ENCODE measurements around the gene ATRAID. TPM values are rescaled to one million over a fixed set of nuclear protein-coding genes. Genes with fewer than 3 reads are reported as not detected.

The ATRAID gene
- total and polyA plus RNA-seq, 3 experiments from 2014 or later = 101 to 296 (median 106) TPM

- Histone ChIP-seq H3K4me1 (ENCODE audit: insufficient read depth, low read length) (no peaks in the 10 kb centered on the region), H3K27ac (ENCODE audit: low read depth, low read length) (no peak overlapping the region), H3K36me3 (ENCODE audit: insufficient read depth, low read length) (peaks cover 52% of the 10 kb centered on the region), H3K4me3 (ENCODE audit: low read length) (no peak overlapping the region), H3K27me3 (ENCODE audit: insufficient read depth, low read length, poor library complexity, severe bottlenecking) (no peaks in the 10 kb centered on the region), H3K9me3 (ENCODE audit: low read length) (no peaks in the 10 kb centered on the region)
- Mint-ChIP-seq H3K4me3 (no peak overlapping the region), H3K27ac (peak overlapping the region in 5 of 8 donors; percentile 29 to 60 (median 50)), H3K27me3 (no peaks in the 10 kb centered on the region), H3K9me3 (no peaks in the 10 kb centered on the region), H3K36me3 (peaks cover 0 to 73% (median 8%) of the 10 kb centered on the region in 3 donors), H3K4me1 (peaks cover 0 to 10% (median 3%) of the 10 kb centered on the region in 3 donors)
- ChIA-PET CTCF (interaction anchor here (0.7 to 1.9 kb wide), 5 partner anchors 8 to 280 kb away, joined by 3 to 5 read pairs (median 4); no protein-coding TSS in a partner anchor), POLR2A (no interaction called here)
- no peak for DNase-seq
These were observed 30.1 kb downstream of the ATRAID start for GRCh38 chr2:27241761-27242613.

- H3K36me3 ChIP-seq (ENCODE audit: insufficient read depth, low read length) = peaks cover 49% of the 10 kb centered on the region
- CTCF ChIA-PET = interaction anchor here (1.0 to 1.9 kb wide), 4 partner anchors 22 to 281 kb away, joined by 3 to 5 read pairs (median 4); no protein-coding TSS in a partner anchor
- DNase-seq = no peak
- no peaks in the 10 kb centered on the region for H3K9me3 ChIP-seq (ENCODE audit: low read length)
- H3K4me3 ChIP-seq (ENCODE audit: low read length) = no peak overlapping the region
- Mint-ChIP-seq H3K27me3 (no peaks in the 10 kb centered on the region), H3K4me1 (peaks cover 0 to 10% (median 3%) of the 10 kb centered on the region in 3 donors), H3K36me3 (peaks cover 0 to 68% (median 5%) of the 10 kb centered on the region in 3 donors), H3K27ac (peak overlapping the region in 3 of 8 donors; percentile 47 to 71 (median 61)), H3K9me3 (no peaks in the 10 kb centered on the region), H3K4me3 (no peak overlapping the region)
- no peaks in the 10 kb centered on the region for H3K27me3 ChIP-seq (ENCODE audit: insufficient read depth, low read length, poor library complexity, severe bottlenecking)
- H3K4me1 ChIP-seq (ENCODE audit: insufficient read depth, low read length) = no peaks in the 10 kb centered on the region
- POLR2A ChIA-PET = no interaction called here
- H3K27ac ChIP-seq (ENCODE audit: low read depth, low read length) = no peak overlapping the region
These were observed 30.7 kb downstream of the ATRAID start for GRCh38 chr2:27242614-27242951.

GRCh38 chr2:27243391-27244130, 31.7 kb downstream of the ATRAID start:
- Mint-ChIP-seq H3K27ac (peak overlapping the region in 2 of 8 donors; percentile 36 to 37), H3K4me1 (peaks cover 0 to 10% (median 3%) of the 10 kb centered on the region in 3 donors), H3K36me3 (peaks cover 0 to 58% (median 4%) of the 10 kb centered on the region in 3 donors), H3K4me3 (no peak overlapping the region), H3K27me3 (no peaks in the 10 kb centered on the region), H3K9me3 (no peaks in the 10 kb centered on the region)
- H3K4me3 ChIP-seq (ENCODE audit: low read length) = no peak overlapping the region
- peaks cover 40% of the 10 kb centered on the region for H3K36me3 ChIP-seq (ENCODE audit: insufficient read depth, low read length)
- H3K4me1 ChIP-seq (ENCODE audit: insufficient read depth, low read length) = no peaks in the 10 kb centered on the region
- ChIA-PET CTCF (interaction anchor here (1.9 kb wide), 1 partner anchor 21 kb away, joined by 5 read pairs; no protein-coding TSS in a partner anchor), POLR2A (no interaction called here)
- no peak for DNase-seq
- no peaks in the 10 kb centered on the region for H3K27me3 ChIP-seq (ENCODE audit: insufficient read depth, low read length, poor library complexity, severe bottlenecking)
- no peaks in the 10 kb centered on the region for H3K9me3 ChIP-seq (ENCODE audit: low read length)
- H3K27ac ChIP-seq (ENCODE audit: low read depth, low read length) = no peak overlapping the region

GRCh38 chr2:27245116-27245515, 33.3 kb downstream of the ATRAID start:
- no peaks in the 10 kb centered on the region for H3K27me3 Mint-ChIP-seq
- Histone ChIP-seq H3K36me3 (ENCODE audit: insufficient read depth, low read length) (peaks cover 29% of the 10 kb centered on the region), H3K4me3 (ENCODE audit: low read length) (no peak overlapping the region), H3K4me1 (ENCODE audit: insufficient read depth, low read length) (no peaks in the 10 kb centered on the region), H3K9me3 (ENCODE audit: low read length) (no peaks in the 10 kb centered on the region), H3K27me3 (ENCODE audit: insufficient read depth, low read length, poor library complexity, severe bottlenecking) (no peaks in the 10 kb centered on the region), H3K27ac (ENCODE audit: low read depth, low read length) (no peak overlapping the region)
- H3K4me1 Mint-ChIP-seq = peaks cover 0 to 10% (median 3%) of the 10 kb centered on the region in 3 donors
- no peak overlapping the region for H3K4me3 Mint-ChIP-seq
- H3K27ac Mint-ChIP-seq = peak overlapping the region in 1 of 8 donors; percentile 90
- peaks cover 0 to 44% (median 2%) of the 10 kb centered on the region in 3 donors for H3K36me3 Mint-ChIP-seq
- no peaks in the 10 kb centered on the region for H3K9me3 Mint-ChIP-seq
- no peak for DNase-seq
- ChIA-PET POLR2A (no interaction called here), CTCF (interaction anchor here (1.9 kb wide), 1 partner anchor 35 kb away, joined by 6 read pairs; no protein-coding TSS in a partner anchor)

- H3K4me3 ChIP-seq (ENCODE audit: low read length) = no peak overlapping the region
- H3K27me3 ChIP-seq (ENCODE audit: insufficient read depth, low read length, poor library complexity, severe bottlenecking) = no peaks in the 10 kb centered on the region
- no peak for DNase-seq
- Mint-ChIP-seq H3K4me1 (peaks cover 0 to 10% (median 3%) of the 10 kb centered on the region in 3 donors), H3K27me3 (no peaks in the 10 kb centered on the region), H3K27ac (peak overlapping the region in 1 of 8 donors; percentile 90), H3K4me3 (no peak overlapping the region), H3K9me3 (no peaks in the 10 kb centered on the region), H3K36me3 (peaks cover 0 to 39% (median 2%) of the 10 kb centered on the region in 3 donors)
- ChIA-PET CTCF (interaction anchor here (1.9 kb wide), 1 partner anchor 35 kb away, joined by 6 read pairs; no protein-coding TSS in a partner anchor), POLR2A (no interaction called here)
- no peak overlapping the region for H3K27ac ChIP-seq (ENCODE audit: low read depth, low read length)
- no peaks in the 10 kb centered on the region for H3K9me3 ChIP-seq (ENCODE audit: low read length)
- H3K36me3 ChIP-seq (ENCODE audit: insufficient read depth, low read length) = peaks cover 24% of the 10 kb centered on the region
- no peaks in the 10 kb centered on the region for H3K4me1 ChIP-seq (ENCODE audit: insufficient read depth, low read length)
These were observed 33.8 kb downstream of the ATRAID start for GRCh38 chr2:27245626-27246025.

GRCh38 chr2:27247893-27248292, 36.1 kb downstream of the ATRAID start:
- Mint-ChIP-seq H3K36me3 (peaks cover 0 to 16% (median 0%) of the 10 kb centered on the region in 3 donors), H3K27me3 (peaks cover 5 to 13% of the 10 kb centered on the region in 2 donors), H3K4me3 (no peak overlapping the region), H3K4me1 (no peaks in the 10 kb centered on the region), H3K9me3 (no peaks in the 10 kb centered on the region), H3K27ac (peak overlapping the region in 2 of 8 donors; percentile 46 to 86)
- Histone ChIP-seq H3K27me3 (ENCODE audit: insufficient read depth, low read length, poor library complexity, severe bottlenecking) (peaks cover 7% of the 10 kb centered on the region), H3K4me1 (ENCODE audit: insufficient read depth, low read length) (no peaks in the 10 kb centered on the region), H3K9me3 (ENCODE audit: low read length) (no peaks in the 10 kb centered on the region), H3K27ac (ENCODE audit: low read depth, low read length) (no peak overlapping the region), H3K36me3 (ENCODE audit: insufficient read depth, low read length) (peaks cover 12% of the 10 kb centered on the region), H3K4me3 (ENCODE audit: low read length) (no peak overlapping the region)
- POLR2A ChIA-PET = no interaction called here
- CTCF ChIA-PET = interaction anchor here (0.9 to 1.2 kb wide), 2 partner anchors 55 to 286 kb away, joined by 3 read pairs; no protein-coding TSS in a partner anchor
- no peak for DNase-seq

GRCh38 chr2:27249159-27249890, 37.5 kb downstream of the ATRAID start:
- H3K9me3 ChIP-seq (ENCODE audit: low read length) = no peaks in the 10 kb centered on the region
- H3K4me1 Mint-ChIP-seq = no peaks in the 10 kb centered on the region
- H3K4me1 ChIP-seq (ENCODE audit: insufficient read depth, low read length) = no peaks in the 10 kb centered on the region
- ChIA-PET POLR2A (interaction anchor here (1.0 kb wide), 1 partner anchor 16 kb away, joined by 3 read pairs; no protein-coding TSS in a partner anchor), CTCF (interaction anchor here (0.7 to 1.6 kb wide), 6 partner anchors 8 to 288 kb away, joined by 3 to 9 read pairs (median 3); no protein-coding TSS in a partner anchor)
- H3K27ac ChIP-seq (ENCODE audit: low read depth, low read length) = no peak overlapping the region
- no peak overlapping the region for H3K4me3 Mint-ChIP-seq
- no peak overlapping the region for H3K27ac Mint-ChIP-seq
- H3K9me3 Mint-ChIP-seq = no peaks in the 10 kb centered on the region
- no peak overlapping the region for H3K4me3 ChIP-seq (ENCODE audit: low read length)
- H3K36me3 Mint-ChIP-seq = peaks cover 0 to 2% (median 0%) of the 10 kb centered on the region in 3 donors
- DNase-seq = no peak
- H3K36me3 ChIP-seq (ENCODE audit: insufficient read depth, low read length) = no peaks in the 10 kb centered on the region
- H3K27me3 ChIP-seq (ENCODE audit: insufficient read depth, low read length, poor library complexity, severe bottlenecking) = peaks cover 7% of the 10 kb centered on the region
- H3K27me3 Mint-ChIP-seq = peaks cover 5 to 16% of the 10 kb centered on the region in 2 donors
